ENCODE data around the gene LRRC15.

DNA sequence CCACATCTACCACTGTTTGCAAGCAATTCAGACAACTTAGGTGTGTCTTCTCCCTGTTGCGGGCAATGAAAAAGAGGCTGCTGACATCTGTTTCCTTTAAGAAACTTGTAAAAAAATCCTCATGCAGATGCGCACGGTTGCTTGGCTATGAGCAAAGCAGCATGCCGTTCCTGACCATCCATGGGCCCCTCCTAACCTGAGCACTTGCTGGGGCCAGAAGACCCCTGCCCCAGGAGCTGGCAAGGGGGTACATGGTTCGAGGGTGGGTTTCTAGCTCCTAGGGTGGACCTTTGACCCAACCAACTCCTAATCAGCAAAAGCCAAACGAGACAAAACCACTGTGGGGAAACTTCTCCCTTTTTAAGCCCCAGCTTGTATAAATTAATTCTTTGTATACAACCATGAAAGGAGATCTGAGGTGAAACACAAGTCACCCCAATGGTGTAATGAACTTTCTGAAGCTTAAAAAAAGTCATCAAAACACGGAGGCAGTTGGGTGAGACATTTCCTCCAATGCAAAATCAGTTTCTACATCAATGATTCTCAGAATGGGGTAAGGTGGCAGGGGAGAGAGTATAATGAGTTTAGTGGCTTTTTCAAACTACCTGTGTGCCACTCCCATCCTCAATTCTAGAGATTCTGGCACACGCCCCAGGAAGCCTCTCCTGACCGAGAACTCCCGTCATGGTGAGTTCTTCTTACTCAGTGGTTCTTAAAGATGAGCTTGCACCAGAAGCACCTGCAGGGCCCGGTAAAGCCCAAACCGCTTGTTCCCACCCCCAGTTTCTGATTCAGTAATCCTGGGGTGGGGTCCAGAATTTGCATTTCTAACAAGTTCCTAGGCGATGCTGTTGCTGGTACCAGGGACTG lies 62.5 kb downstream of the LRRC15 start:
- no peak for TF ChIP-seq EZH2 (IDR thresholded peaks at IDR 0.05; ENCODE audit: low read depth)
- TF ChIP-seq, protein P1, sequence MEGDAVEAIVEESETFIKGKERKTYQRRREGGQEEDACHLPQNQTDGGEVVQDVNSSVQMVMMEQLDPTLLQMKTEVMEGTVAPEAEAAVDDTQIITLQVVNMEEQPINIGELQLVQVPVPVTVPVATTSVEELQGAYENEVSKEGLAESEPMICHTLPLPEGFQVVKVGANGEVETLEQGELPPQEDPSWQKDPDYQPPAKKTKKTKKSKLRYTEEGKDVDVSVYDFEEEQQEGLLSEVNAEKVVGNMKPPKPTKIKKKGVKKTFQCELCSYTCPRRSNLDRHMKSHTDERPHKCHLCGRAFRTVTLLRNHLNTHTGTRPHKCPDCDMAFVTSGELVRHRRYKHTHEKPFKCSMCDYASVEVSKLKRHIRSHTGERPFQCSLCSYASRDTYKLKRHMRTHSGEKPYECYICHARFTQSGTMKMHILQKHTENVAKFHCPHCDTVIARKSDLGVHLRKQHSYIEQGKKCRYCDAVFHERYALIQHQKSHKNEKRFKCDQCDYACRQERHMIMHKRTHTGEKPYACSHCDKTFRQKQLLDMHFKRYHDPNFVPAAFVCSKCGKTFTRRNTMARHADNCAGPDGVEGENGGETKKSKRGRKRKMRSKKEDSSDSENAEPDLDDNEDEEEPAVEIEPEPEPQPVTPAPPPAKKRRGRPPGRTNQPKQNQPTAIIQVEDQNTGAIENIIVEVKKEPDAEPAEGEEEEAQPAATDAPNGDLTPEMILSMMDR (conservative IDR thresholded peaks at IDR 0.05) = no peak

Measured in PC-9 (cell line).